Activated T-helper 2 cell treated with anti-CD3 and anti-CD28 coated beads, Interferon-gamma antibody, Interleukin-2, Interleukin-4, amounts not matched to agents 10 μg/mL and 5 μg/mL and 100 μg/mL, durations not matched to agents 14 hours and 24 hours and 36 hours (primary cell): ENCODE data around the gene CLDND2. TPM values are rescaled to one million over a fixed set of nuclear protein-coding genes. Genes with fewer than 3 reads are reported as not detected.
A peak's percentile ranks its signal among the peaks of the same experiment; 100 is the strongest.
"Not testable (repeated sequence)": the region's sequence is repeated elsewhere in the genome, so short reads cannot be mapped to it uniquely, and the experiment has no call there.

Experiments
- DNase-seq: peaks from one replicate; pipeline ENCODE4 v3.0.0; 2021; ENCODE audit warnings: low spot score
- H3K27ac Mint-ChIP-seq: one replicate; pipeline ENCODE4 v1.8.0; 2021; ENCODE audit warnings: mixed read lengths
- H3K27me3 Mint-ChIP-seq: one replicate; pipeline ENCODE4 v1.8.0; 2021; ENCODE audit warnings: low read depth, mixed read lengths
- H3K36me3 Mint-ChIP-seq: one replicate; pipeline ENCODE4 v1.8.0; 2021; ENCODE audit warnings: low read depth, mixed read lengths
- H3K4me1 Mint-ChIP-seq: one replicate; pipeline ENCODE4 v1.8.0; 2021; ENCODE audit warnings: low read depth, mixed read lengths
- H3K4me3 Mint-ChIP-seq: one replicate; pipeline ENCODE4 v1.8.0; 2021; ENCODE audit warnings: low read depth, mild to moderate bottlenecking, moderate library complexity, mixed read lengths
- H3K9me3 Mint-ChIP-seq: one replicate; pipeline ENCODE4 v1.8.0; 2021; ENCODE audit warnings: mixed read lengths
- intact Hi-C: fragments of 100-400 bp; cut with micrococcal nuclease; formaldehyde crosslinking; loops from one replicate; pipeline ENCODE4 v1.15.1; 2023
- total RNA-seq: library from RNA; stranded (reverse); gene quantifications from 2 replicates; pipeline ENCODE4 v1.2.3, GENCODE V29; 2022

Gene CLDND2
- total RNA-seq = 13.8 and 14.9 TPM in 2 replicates

DNA sequence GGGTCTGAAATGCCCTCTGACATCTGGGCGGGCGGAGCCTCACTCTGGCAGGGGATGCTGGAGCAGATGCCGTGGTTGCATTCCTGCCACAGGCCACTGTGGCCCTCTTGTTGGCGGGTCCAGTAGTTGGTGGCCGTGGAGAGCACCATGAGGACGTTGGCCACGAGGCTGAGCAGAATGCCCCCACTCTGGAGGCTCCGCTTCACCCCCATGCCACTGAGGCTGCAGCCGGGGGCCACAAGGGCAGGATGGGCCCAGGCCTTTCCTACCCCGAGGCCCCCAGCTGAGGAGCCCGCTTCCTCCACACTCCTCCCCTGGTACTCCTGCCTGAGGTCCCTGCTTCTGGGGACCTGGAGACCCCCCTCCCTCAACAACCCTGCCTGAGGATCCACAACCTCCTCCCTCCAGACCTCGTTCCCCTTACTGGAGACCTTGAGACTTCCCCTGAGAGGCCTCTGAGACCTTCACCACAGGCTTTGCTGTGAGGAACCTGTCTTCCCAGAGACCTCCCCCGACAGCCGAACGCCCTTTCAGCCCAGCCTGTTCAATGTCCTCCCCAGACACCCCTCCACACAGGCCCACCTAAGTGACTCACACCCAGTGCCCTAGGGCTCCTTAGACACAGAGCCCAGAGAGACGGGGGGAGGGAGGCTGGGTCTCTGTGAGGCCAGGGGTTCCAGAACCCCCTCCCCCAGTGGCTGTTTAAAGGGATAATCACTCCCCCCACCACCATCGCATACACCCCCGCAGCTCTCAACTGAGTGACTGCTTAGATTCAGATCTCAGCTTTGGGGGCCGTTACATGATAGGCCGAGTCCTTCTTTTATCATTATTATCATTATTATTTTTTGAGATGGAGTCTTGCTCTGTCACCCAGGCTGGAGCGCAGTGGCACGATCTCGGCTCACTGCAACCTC is at the start of gene CLDND2:
Gene CLDND2, minus strand, starts transcription at position 638 of the 917 bp plus-strand sequence. Its CDS starts 426 bp downstream, at position 212.
- no peaks in the 10 kb centered on the region for H3K9me3 Mint-ChIP-seq
- intact Hi-C loops = no loop called here
- no peaks in the 10 kb centered on the region for H3K27me3 Mint-ChIP-seq
- H3K4me1 Mint-ChIP-seq = peaks cover 51% of the 10 kb centered on the region
- peaks cover 51% of the 10 kb centered on the region for H3K36me3 Mint-ChIP-seq
- peak within 1 kb of the TSS; percentile 95 for H3K27ac Mint-ChIP-seq
- no peak for DNase-seq
- peak within 1 kb of the TSS; percentile 98 for H3K4me3 Mint-ChIP-seq

- H3K27me3 Mint-ChIP-seq = no peaks in the 10 kb centered on the region
- H3K4me3 Mint-ChIP-seq = no peak overlapping the region
- H3K27ac Mint-ChIP-seq = peak overlapping the region; percentile 71
- no peaks in the 10 kb centered on the region for H3K9me3 Mint-ChIP-seq
- H3K4me1 Mint-ChIP-seq = peaks cover 27% of the 10 kb centered on the region
- no peak for DNase-seq
- H3K36me3 Mint-ChIP-seq = no peaks in the 10 kb centered on the region
- intact Hi-C loops = loop anchor here (1.0 to 2.0 kb wide), 4 partner anchors 19 to 55 kb away; no protein-coding TSS in a partner anchor
Measured at GRCh38 chr19:51417810-51418157, 49.0 kb upstream of the CLDND2 start.

DNA sequence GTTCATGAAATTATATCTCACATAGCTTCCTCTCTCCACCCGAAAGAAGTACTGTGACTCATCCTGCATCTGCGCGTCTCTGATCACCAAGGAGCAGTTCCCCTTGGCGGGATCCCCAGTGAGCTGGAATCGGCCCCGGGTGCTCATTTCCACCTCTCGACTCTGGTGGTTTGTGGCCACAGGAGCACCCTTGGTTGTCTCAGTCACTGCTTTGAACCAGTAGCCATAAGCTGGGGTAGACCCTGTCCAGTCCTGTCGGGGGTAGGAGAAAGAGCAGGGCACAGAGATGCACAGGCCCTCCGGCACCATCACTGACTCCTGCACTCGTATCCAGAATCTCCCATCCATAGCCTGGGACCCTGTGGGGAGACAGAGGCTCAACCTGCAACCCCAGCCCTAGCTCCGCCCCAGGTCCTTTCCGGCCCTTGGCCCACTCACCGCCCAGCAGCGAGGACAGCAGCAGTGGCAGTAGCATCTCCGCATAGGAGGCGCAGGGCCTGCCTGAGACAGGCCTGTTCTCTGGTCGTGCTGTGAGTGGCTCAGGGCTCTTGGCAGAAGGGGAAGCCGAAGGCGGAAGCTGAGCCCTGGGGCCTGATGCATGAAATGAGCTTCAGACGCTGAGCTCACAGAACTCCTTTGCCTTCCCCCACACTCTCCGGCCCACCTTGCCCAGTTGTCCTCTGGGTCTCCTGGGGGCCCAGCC is 48.5 kb upstream of the CLDND2 start, which contains the start of gene SIGLEC10:
Gene SIGLEC10, minus strand, starts transcription at position 536 of the 703 bp plus-strand sequence. Its CDS starts 61 bp downstream, at position 475.
- H3K4me3 Mint-ChIP-seq = peak within 1 kb of the TSS; percentile 51
- H3K27me3 Mint-ChIP-seq = no peaks in the 10 kb centered on the region
- H3K27ac Mint-ChIP-seq = peak within 1 kb of the TSS; percentile 71
- H3K36me3 Mint-ChIP-seq = no peaks in the 10 kb centered on the region
- peak; percentile 18 for DNase-seq
- H3K9me3 Mint-ChIP-seq = no peaks in the 10 kb centered on the region
- peaks cover 27% of the 10 kb centered on the region for H3K4me1 Mint-ChIP-seq
- intact Hi-C loops = loop anchor here (1.0 to 2.0 kb wide), 4 partner anchors 19 to 56 kb away; no protein-coding TSS in a partner anchor

- not testable (repeated sequence) for H3K27ac Mint-ChIP-seq, H3K9me3 Mint-ChIP-seq, DNase-seq, H3K27me3 Mint-ChIP-seq, H3K4me3 Mint-ChIP-seq, H3K36me3 Mint-ChIP-seq
- H3K4me1 Mint-ChIP-seq = peaks cover 23% of the 10 kb centered on the region
- intact Hi-C loops = loop anchor here (2.0 kb wide), 3 partner anchors 22 to 56 kb away; no protein-coding TSS in a partner anchor
Measured at GRCh38 chr19:51416422-51416821, 47.6 kb upstream of the CLDND2 start.

DNA sequence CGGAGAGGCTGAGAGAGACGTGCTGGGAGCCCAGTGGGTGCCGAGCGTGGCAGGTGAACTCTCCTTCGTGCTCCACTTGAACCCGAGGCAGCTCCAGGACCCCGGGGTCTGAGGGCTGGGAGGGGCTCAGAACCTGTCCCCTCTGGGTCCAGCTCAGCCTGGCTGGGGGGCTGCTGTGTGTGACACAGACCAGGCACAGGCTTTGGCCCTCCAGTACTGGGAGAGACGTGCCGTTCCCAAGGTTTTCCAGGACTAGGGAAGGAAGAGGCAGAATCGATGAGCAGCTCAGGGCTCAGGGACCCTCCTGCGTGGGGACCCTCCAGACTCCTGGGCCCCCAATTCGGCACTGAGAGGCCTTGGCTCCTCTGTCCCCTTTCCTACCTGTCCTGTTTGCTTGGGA is 46.4 kb upstream of the CLDND2 start:
- no peak overlapping the region for H3K4me3 Mint-ChIP-seq
- H3K27ac Mint-ChIP-seq = no peak overlapping the region
- no peaks in the 10 kb centered on the region for H3K9me3 Mint-ChIP-seq
- no peaks in the 10 kb centered on the region for H3K27me3 Mint-ChIP-seq
- peaks cover 23% of the 10 kb centered on the region for H3K4me1 Mint-ChIP-seq
- intact Hi-C loops = no loop called here
- DNase-seq = no peak
- no peaks in the 10 kb centered on the region for H3K36me3 Mint-ChIP-seq

DNA sequence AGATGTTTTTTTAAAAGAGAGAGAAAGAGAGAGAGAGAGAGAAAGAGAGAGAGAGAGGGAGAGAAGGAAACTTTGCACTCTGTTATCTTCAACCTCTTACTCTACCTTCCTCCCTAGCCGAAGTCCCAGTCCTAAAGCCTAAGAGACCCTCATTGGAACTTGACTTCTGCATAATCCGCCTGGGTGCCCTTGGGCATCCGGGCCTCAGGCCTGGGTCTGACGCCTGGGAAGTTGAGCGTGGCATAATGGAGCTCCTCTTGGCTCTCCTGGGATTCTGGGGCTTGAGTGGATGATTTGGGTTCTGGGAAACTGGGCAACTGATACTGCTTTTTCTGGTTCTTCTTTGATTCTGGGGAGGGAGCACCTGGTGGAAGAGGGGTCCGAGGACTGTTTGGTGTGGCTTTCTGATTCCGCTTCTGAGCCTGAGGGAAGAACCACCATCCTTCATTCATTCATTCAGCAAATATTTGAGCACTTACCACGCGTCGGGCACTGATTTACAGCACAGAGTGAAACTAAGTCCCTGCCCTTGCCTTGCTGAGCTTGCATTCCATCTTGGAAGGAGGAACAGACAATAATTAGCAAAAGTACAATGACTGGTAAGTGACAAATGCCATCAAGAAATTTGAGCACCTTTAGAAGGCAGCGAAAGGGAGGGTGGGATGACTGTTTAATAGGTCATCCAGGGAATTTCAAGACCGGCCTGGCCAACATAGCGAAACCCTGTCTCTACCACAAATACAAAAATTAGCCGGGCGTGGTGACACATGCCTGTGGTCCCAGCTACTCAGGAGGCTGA is 42.3 kb upstream of the CLDND2 start:
- peaks cover 4% of the 10 kb centered on the region for H3K36me3 Mint-ChIP-seq
- DNase-seq = no peak
- H3K4me1 Mint-ChIP-seq = peaks cover 13% of the 10 kb centered on the region

GRCh38 chr19:51407511-51408131 is 38.8 kb upstream of the CLDND2 start:
- intact Hi-C loops = loop anchor here (2.0 kb wide), 1 partner anchor 69 kb away; no protein-coding TSS in a partner anchor
- peaks cover 10% of the 10 kb centered on the region for H3K4me1 Mint-ChIP-seq
- H3K36me3 Mint-ChIP-seq = peaks cover 23% of the 10 kb centered on the region
- no peak overlapping the region for H3K4me3 Mint-ChIP-seq
- no peaks in the 10 kb centered on the region for H3K27me3 Mint-ChIP-seq
- peaks cover 12% of the 10 kb centered on the region for H3K9me3 Mint-ChIP-seq
- DNase-seq = no peak
- H3K27ac Mint-ChIP-seq = no peak overlapping the region

More for the DNA sequence above, 42.3 kb upstream of the CLDND2 start:
- H3K27me3 Mint-ChIP-seq = no peaks in the 10 kb centered on the region
- H3K4me3 Mint-ChIP-seq = no peak overlapping the region
- intact Hi-C loops = no loop called here
- H3K9me3 Mint-ChIP-seq = no peaks in the 10 kb centered on the region
- no peak overlapping the region for H3K27ac Mint-ChIP-seq

DNA sequence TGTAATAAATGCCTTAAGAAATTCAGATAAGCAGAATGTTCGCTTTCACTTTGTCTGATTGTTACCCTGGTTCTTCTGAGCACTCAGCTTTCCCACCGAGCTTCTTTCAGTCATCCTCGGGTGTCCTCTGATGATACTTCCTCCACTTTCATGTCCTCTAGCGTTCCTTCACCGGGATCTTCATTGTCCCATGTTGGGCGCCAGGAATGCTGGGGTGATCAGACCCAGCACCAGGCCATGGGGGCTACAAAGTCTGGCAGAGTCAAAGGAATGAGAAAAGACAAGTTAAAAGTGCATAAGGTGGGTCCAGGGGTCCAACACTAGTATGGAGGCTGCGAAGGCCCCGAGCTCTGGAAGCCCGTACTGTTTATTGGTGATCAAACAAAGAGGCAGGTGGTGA is 33.3 kb upstream of the CLDND2 start:
- Mint-ChIP-seq H3K27ac (no peak overlapping the region), H3K4me3 (no peak overlapping the region), H3K4me1 (peaks cover 13% of the 10 kb centered on the region), H3K36me3 (peaks cover 43% of the 10 kb centered on the region), H3K9me3 (peaks cover 26% of the 10 kb centered on the region), H3K27me3 (no peaks in the 10 kb centered on the region)
- intact Hi-C loops = no loop called here
- no peak for DNase-seq

GRCh38 chr19:51399936-51400335 is 31.1 kb upstream of the CLDND2 start:
- H3K4me1 Mint-ChIP-seq = peaks cover 26% of the 10 kb centered on the region
- H3K36me3 Mint-ChIP-seq = peaks cover 32% of the 10 kb centered on the region
- H3K27ac Mint-ChIP-seq, H3K27me3 Mint-ChIP-seq, intact Hi-C loops, H3K4me3 Mint-ChIP-seq, DNase-seq: not testable (repeated sequence)
- peaks cover 26% of the 10 kb centered on the region for H3K9me3 Mint-ChIP-seq

DNA sequence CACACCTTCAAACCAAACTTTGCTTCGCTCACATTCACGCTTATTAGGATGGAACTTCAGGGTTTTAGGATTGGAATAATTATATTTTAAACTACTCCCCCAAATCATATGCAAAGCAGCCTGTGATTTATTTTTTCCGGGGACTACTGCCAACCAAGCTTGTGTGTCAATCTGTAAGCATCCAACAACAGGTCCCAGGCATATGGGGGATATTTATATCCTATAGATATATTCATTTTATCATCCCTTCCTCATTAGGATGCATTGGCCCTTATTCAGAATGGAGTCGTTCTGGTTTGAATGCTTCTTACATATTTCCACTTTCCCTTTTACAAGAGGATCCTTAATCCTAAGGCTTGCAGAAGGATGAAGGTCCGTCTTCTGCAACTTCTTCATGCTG is 30.4 kb upstream of the CLDND2 start:
- peaks cover 26% of the 10 kb centered on the region for H3K9me3 Mint-ChIP-seq
- no peak for DNase-seq
- no peak overlapping the region for H3K27ac Mint-ChIP-seq
- intact Hi-C loops = no loop called here
- H3K4me1 Mint-ChIP-seq = peaks cover 28% of the 10 kb centered on the region
- H3K27me3 Mint-ChIP-seq = no peaks in the 10 kb centered on the region
- H3K4me3 Mint-ChIP-seq = no peak overlapping the region
- peaks cover 32% of the 10 kb centered on the region for H3K36me3 Mint-ChIP-seq

DNA sequence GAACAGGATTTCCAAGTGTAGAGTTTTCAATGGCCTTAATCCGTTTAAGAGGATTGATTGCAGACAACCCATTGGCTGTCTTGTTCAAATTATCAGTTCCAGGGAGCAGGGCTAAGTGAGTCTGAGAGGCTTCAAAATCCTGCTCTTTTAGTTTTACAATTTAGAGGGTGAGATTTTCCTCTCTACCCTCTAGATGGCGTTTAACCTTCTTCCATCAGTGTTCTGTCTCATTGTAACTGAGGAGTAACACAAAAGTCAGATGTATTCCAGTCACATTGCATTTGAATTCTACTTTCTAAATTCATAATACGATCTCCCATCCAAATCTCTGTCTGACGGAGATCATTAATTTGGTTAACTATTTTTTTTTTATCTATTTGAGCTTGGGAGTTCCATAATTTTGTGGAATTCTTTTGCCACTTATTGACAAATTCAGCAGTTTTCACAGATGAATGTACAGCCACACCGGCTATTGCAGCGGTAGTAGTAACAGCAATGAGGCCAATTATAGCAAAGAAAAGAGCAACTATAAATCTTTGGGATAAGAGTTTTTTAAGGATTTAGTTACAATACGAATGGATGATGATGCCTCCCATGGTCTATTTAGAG is 29.4 kb upstream of the CLDND2 start:
- H3K9me3 Mint-ChIP-seq = peaks cover 20% of the 10 kb centered on the region
- H3K4me3 Mint-ChIP-seq = no peak overlapping the region
- no peak overlapping the region for H3K27ac Mint-ChIP-seq
- H3K36me3 Mint-ChIP-seq = peaks cover 25% of the 10 kb centered on the region
- no peak for DNase-seq
- peaks cover 33% of the 10 kb centered on the region for H3K4me1 Mint-ChIP-seq
- intact Hi-C loops = loop anchor here (1.0 kb wide), 2 partner anchors 19 to 259 kb away; partner anchors contain the start of gene SIGLEC10
- H3K27me3 Mint-ChIP-seq = no peaks in the 10 kb centered on the region
